GM18861 (cell line): ENCODE results near the gene SLC4A9.

ENCODE experiments used
- ATAC-seq: cut with Tn5 transposase; IDR thresholded peaks from one replicate; pipeline ENCODE4 v1.9.1; 2021; ENCODE audit not compliant: unreplicated experiment

Gene SLC4A9

GRCh38 chr5:140360681-140361479 is 886 bp downstream of the SLC4A9 start:
- ATAC-seq, result no peak

GRCh38 chr5:140361901-140362300 is 1.9 kb downstream of the SLC4A9 start:
- ATAC-seq, result no peak

GRCh38 chr5:140362311-140362710 is 2.3 kb downstream of the SLC4A9 start:
- ATAC-seq, result no peak

GRCh38 chr5:140362875-140363630 is 3.1 kb downstream of the SLC4A9 start:
- ATAC-seq, result peak; percentile 84

- no peak for ATAC-seq
These were observed 3.9 kb downstream of the SLC4A9 start for GRCh38 chr5:140363631-140364471.

GRCh38 chr5:140364472-140364765 is 4.4 kb downstream of the SLC4A9 start:
- ATAC-seq, result no peak

GRCh38 chr5:140365282-140365681 is 5.3 kb downstream of the SLC4A9 start:
- no peak for ATAC-seq

- ATAC-seq, result no peak
These were observed 5.9 kb downstream of the SLC4A9 start for GRCh38 chr5:140365941-140366340.

GRCh38 chr5:140366589-140367255 is 6.7 kb downstream of the SLC4A9 start:
- no peak for ATAC-seq

GRCh38 chr5:140367256-140368013 is 7.4 kb downstream of the SLC4A9 start:
- no peak for ATAC-seq

- ATAC-seq, result no peak
These were observed 11.6 kb downstream of the SLC4A9 start for GRCh38 chr5:140371356-140372151.

GRCh38 chr5:140372971-140373487 is 13.0 kb downstream of the SLC4A9 start:
- ATAC-seq, result no peak

- no peak for ATAC-seq
These were observed 21.4 kb downstream of the SLC4A9 start for GRCh38 chr5:140381351-140381750.

- no peak for ATAC-seq
These were observed 22.0 kb downstream of the SLC4A9 start for GRCh38 chr5:140381972-140382371.

- no peak for ATAC-seq
These were observed 22.9 kb downstream of the SLC4A9 start for GRCh38 chr5:140382866-140383265.

GRCh38 chr5:140383300-140383699 is 23.3 kb downstream of the SLC4A9 start:
- no peak for ATAC-seq

- ATAC-seq, result no peak
These were observed 28.1 kb downstream of the SLC4A9 start for GRCh38 chr5:140388052-140388451.

GRCh38 chr5:140391312-140391711 is 31.3 kb downstream of the SLC4A9 start:
- ATAC-seq, result no peak

- no peak for ATAC-seq
These were observed 31.7 kb downstream of the SLC4A9 start for GRCh38 chr5:140391732-140392131.
